ENCODE measurements around the gene ATP5PB. TPM values are rescaled to one million over a fixed set of nuclear protein-coding genes. Genes with fewer than 3 reads are reported as not detected.

ATP5PB gene
- total and polyA plus RNA-seq, 4 donors: 143 to 257 (median 223) TPM

GRCh38 chr1:111452581-111452980 is 3.3 kb downstream of the ATP5PB start:
- no peaks in the 10 kb centered on the region for H3K27me3 ChIP-seq (ENCODE audit: control insufficient read depth in 4 of 4, insufficient read depth in 4 of 4, low read length in 3 of 4)
- peaks cover 2 to 26% (median 20%) of the 10 kb centered on the region in 4 donors for H3K4me1 ChIP-seq (ENCODE audit: control insufficient read depth in 4 of 4, insufficient read depth in 4 of 4, low read length in 3 of 4)
- WGBS: 87% methylated on average over 3 of the region's 3 CpGs
- H3K36me3 ChIP-seq (ENCODE audit: control insufficient read depth in 4 of 4, insufficient read depth in 3 of 4, low read depth in 1 of 4, low read length in 3 of 4): peaks cover 5 to 28% (median 22%) of the 10 kb centered on the region in 4 donors
- H3K9ac ChIP-seq (ENCODE audit: low read depth in 1 of 2, low read length in 2 of 2): no peak overlapping the region
- TF ChIP-seq RAD21 (IDR thresholded peaks at IDR 0.05) (no peak), REST (IDR thresholded peaks at IDR 0.05) (no peak), NR2F2 (IDR thresholded peaks at IDR 0.05) (no peak), MAX (IDR thresholded peaks at IDR 0.05) (no peak), RXRA (IDR thresholded peaks at IDR 0.05) (no peak), YY1 (IDR thresholded peaks at IDR 0.05) (no peak), HNF4A (conservative IDR thresholded peaks at IDR 0.05) (no peak), HNF4G (IDR thresholded peaks at IDR 0.05) (no peak), ZBTB33 (IDR thresholded peaks at IDR 0.05) (no peak), JUND (IDR thresholded peaks at IDR 0.05) (no peak), SP1 (IDR thresholded peaks at IDR 0.05) (no peak), GABPA (IDR thresholded peaks at IDR 0.05 in 1 of 2, conservative IDR thresholded peaks at IDR 0.05 in 1 of 2) (no peak), FOXA2 (IDR thresholded peaks at IDR 0.05) (no peak), CTCF (IDR thresholded peaks at IDR 0.05; ENCODE audit: low read depth, low read length, missing input control) (no peak), EGR1 (IDR thresholded peaks at IDR 0.05; ENCODE audit: low read depth in 2 of 2) (no peak), FOXA1 (IDR thresholded peaks at IDR 0.05) (no peak), ATF3 (IDR thresholded peaks at IDR 0.05) (no peak), TAF1 (conservative IDR thresholded peaks at IDR 0.05) (no peak)
- no peak overlapping the region for H3K27ac ChIP-seq (ENCODE audit: low read depth in 1 of 2, low read length in 2 of 2)
- no peaks in the 10 kb centered on the region for H3K9me3 ChIP-seq (ENCODE audit: control insufficient read depth in 4 of 4, low read length in 3 of 4)
- H3K4me3 ChIP-seq (ENCODE audit: low read depth in 1 of 3, low read length in 3 of 3): no peak overlapping the region
- DNase-seq (ENCODE audit: low spot score): no peak
